IPS DF 4.7 (cell line): ENCODE data around the gene DGCR2.
"Not testable (repeated sequence)": the region's sequence is repeated elsewhere in the genome, so short reads cannot be mapped to it uniquely, and the experiment has no call there.

Source experiments
- DNase-seq: peaks from one replicate; pipeline ENCODE4 v3.0.0-alpha.2; 2013; ENCODE audit warnings: low spot score; ENCODE audit errors: extremely low read depth

DGCR2 gene

GRCh38 chr22:19011075-19011474, 111.1 kb downstream of the DGCR2 start:
- no peak for DNase-seq

- DNase-seq: no peak
These were observed 116.3 kb downstream of the DGCR2 start for GRCh38 chr22:19005905-19006304.

GRCh38 chr22:19004471-19004870, 117.7 kb downstream of the DGCR2 start:
- no peak for DNase-seq

- no peak for DNase-seq
These were observed 118.7 kb downstream of the DGCR2 start for GRCh38 chr22:19003508-19003907.

GRCh38 chr22:19002684-19003038, 119.6 kb downstream of the DGCR2 start:
- DNase-seq: no peak

DNA sequence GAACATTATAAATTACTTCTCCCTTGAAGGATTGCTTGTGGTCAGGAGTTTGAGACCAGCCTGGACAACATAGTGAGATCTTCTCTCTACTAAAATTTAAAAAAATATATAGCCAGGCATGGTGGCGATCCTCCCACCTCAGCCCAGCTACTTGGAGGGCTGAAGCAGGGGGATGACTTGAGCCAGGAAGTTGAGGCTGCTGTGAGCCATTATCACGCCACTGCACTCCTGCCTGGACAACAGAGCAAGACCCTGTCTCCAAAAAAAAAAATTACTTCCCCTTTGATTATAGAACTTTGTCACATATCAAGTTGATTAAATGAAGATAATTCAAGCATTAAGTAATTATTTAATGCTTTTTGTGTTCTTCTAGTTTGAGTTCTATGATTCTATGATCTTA, 121.0 kb downstream of the DGCR2 start:
- no peak for DNase-seq

GRCh38 chr22:19000106-19000505, 122.1 kb downstream of the DGCR2 start:
- DNase-seq: not testable (repeated sequence)

GRCh38 chr22:18999416-18999815, 122.8 kb downstream of the DGCR2 start:
- no peak for DNase-seq

- DNase-seq: peak; percentile 28
These were observed 123.2 kb downstream of the DGCR2 start for GRCh38 chr22:18999008-18999407.

GRCh38 chr22:18997925-18998315, 124.3 kb downstream of the DGCR2 start:
- DNase-seq: no peak

DNA sequence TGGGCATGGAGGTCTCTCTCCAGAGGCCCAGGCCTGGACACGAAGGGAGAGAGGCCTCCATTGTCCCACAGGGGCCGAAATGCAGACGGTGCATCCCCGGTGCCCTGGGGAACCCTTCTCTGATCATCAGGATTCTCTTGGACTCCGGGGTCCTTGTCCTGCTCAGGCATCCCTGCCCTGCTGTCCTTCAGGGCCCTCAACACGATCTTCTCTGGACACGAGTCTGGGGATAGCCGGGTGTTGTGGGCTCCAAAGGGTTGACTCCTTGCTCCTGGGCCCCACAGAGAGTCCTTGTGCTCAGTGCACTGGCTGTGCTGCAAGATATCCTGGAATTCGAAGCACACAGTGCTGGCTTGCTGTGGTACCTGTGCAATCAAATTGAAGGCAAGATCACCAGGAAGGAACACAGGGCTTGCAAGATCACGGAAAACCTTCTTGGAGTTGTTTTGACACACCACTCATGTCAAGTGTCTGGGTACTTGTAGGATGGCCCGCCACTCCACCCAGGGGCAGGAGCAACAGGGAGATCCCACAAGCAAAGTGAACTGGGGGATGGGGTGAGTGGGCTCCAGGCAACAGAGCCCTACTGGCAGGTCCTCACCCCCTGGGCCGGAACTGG, 124.8 kb downstream of the DGCR2 start:
- DNase-seq: no peak

- no peak for DNase-seq
These were observed 125.8 kb downstream of the DGCR2 start for GRCh38 chr22:18996376-18996900.

DNA sequence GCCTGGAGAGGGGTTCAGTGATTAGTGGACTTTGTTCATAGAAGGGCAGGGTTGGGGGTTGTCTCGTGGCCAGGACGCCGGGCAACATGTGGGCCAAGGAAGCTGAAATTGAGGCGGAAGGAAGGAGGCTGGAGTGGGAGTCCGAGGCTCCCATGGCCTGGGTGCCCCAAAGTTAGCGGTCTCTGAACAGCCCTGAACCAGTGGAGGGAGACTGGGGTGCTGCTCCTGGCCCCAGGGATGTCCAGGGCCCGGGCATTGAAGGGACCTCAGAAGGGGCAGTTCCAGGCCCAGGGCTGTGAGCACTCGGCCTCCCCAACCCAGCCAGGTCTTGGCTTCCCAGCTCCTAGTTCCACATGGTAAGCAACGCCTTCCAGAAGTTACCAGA, 126.9 kb downstream of the DGCR2 start:
- no peak for DNase-seq

DNA sequence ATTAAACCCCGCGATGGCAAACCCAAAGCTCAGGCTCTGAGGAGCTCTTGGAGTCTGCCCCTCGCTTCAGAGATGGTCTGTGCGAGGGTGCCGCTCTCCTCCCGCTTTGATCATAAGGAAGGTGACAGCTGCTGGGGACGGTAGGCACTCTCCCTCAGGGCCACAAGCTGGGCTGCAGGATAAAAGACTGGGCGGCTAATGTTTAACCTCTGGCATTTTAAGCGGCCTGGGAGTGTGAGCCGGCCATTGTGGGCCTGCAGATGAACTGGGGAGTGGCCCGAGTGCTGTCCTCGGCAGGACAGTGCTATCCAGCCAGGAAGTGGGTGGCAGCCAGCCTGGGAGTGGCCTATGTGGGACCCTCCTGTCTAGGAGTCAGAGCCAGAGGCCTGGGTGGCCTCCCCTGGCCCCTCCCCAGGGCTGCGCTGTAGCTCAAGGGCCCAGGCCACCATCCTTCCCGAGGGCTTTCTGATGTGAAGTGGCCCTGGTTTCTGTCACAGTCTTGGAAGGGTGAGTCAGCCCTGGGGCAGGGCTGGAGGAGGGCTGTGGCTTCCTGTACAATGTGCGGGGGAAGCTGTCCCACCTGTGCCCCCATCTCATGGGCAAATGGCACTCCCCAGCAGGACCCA, 127.4 kb downstream of the DGCR2 start:
- DNase-seq: no peak

DNA sequence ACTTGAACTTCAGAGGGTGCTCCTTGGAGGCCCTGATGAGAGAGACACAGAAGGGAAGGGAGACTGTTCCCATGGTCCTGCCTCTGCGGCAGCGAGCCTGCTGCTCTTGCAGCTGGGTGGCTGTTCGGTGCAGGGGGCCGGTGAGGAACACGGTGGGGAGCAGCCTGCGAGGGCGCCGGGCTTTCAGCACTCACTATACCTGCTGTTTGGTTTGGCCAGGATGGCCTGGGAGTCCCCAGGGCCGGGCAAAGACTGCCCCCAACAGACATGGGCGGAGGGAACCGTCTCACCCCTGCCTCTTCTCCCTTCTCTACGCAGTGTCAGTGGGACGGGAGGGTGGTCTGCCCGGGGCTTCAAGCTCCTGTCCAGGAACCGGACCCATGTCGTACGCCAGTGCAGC, 128.2 kb downstream of the DGCR2 start:
- no peak for DNase-seq

- DNase-seq: no peak
These were observed 129.5 kb downstream of the DGCR2 start for GRCh38 chr22:18992543-18993198.

DNA sequence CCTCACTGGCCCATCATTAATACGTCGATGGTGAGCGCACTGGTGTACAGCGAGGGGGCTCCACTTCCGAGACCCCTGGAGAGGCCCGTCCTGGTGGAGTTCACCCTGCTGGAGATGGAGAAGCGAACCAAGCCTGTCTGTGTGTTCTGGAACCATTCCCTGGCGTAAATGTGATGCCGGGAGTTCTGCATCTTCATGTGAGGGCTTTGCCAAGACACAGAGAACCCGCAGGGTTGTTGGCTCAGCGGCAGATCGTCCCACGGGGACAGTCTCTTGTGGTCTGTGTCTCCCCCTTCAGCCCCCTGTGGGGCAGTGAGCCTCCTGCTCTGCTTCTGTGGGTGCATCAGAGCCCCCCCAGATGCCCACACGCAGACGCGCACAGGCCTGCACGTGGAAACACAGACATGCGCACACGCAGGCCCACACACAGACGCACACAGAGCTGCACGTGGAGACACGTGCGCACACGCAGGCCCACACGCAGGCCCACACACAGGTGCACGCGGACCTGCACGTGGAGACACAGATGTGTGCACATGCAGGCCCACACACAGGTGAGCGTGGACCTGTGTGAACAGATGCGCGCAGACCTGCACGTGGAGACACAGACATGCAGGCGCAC, 130.3 kb downstream of the DGCR2 start:
- no peak for DNase-seq

- DNase-seq: no peak
These were observed 131.1 kb downstream of the DGCR2 start for GRCh38 chr22:18991138-18991432.

DNA sequence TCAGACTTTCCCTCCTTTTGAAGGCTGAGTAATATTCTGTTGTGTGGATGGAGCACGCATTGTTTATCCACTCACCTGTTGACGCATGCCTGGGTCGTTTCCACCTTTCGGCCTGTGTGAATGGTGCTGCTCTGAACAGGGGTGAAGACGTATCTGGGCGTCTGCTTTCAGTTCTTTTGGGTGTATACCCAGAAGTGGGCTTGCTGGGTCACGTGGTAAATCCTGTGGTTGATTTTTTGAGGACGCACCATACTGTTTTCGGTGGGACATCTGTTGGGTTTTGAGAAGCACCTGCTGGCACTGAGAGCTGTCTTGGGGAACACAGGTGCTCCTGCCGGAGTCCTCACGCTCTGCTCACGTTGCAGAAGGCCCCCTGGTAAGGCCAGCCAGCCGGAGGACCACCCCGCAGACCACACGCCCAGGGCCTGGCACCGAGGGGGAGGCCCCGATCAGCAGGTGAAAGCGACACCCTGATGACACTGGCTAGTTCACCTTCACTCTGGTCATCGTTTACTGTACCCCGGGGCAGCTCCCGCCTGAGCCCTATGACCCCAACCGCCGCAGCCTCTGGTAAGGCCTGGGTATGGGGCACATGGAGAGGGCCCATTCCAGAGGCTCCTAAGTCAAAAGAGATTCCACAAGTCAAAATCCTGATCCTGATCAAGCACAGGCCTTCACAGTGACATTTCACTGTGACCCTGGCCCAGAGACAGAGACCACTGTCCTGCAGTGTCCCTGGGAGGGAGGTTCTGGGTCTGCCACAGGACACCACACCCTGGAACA, 131.7 kb downstream of the DGCR2 start:
- no peak for DNase-seq

- no peak for DNase-seq
These were observed 133.3 kb downstream of the DGCR2 start for GRCh38 chr22:18988958-18989357.

- peak; percentile 46 for DNase-seq
These were observed 134.4 kb downstream of the DGCR2 start for GRCh38 chr22:18987765-18988164.

- DNase-seq: not testable (repeated sequence)
These were observed 135.1 kb downstream of the DGCR2 start for GRCh38 chr22:18987114-18987513.
